Esophagus mucosa (tissue), 1 donor: Measurements from ENCODE around the gene RHBDL1. TPM values are rescaled to one million over a fixed set of nuclear protein-coding genes. Genes with fewer than 3 reads are reported as not detected.

ENCODE experiments used
- ATAC-seq: fragments of 200-7000 bp; cut with Tn5 transposase; one replicate; pipeline ENCODE4 v1.9.1; 2020
- total RNA-seq: library from RNA; stranded (reverse); gene quantifications from one replicate; pipeline ENCODE4 v1.2.4, GENCODE V29; 2023
- donor health status: DM: yes; HTN: yes; CAD: no.

Gene RHBDL1
- total RNA-seq, 1 donor from 2014 or later = 1.0 TPM

DNA sequence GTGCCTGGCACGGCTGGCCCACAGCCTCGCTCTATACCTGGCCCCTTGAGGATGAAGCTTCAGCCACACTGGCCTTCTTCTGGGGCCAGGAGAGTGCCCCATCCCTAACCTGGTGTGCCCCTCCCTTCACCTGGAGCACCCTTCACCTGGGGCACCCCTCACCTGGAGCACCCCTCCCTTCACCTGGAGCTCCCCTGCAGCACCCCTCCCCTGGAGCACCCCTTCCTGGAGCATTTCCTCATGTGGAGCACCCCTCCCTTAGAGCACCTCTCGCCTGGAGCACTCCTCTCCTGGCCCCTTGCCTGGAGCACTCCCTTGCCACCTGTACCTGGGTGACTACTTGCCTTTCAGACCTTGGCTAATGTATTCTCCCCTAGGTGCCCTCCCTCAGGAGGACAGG is 32.5 kb downstream of the RHBDL1 start:
- ATAC-seq = no peak

DNA sequence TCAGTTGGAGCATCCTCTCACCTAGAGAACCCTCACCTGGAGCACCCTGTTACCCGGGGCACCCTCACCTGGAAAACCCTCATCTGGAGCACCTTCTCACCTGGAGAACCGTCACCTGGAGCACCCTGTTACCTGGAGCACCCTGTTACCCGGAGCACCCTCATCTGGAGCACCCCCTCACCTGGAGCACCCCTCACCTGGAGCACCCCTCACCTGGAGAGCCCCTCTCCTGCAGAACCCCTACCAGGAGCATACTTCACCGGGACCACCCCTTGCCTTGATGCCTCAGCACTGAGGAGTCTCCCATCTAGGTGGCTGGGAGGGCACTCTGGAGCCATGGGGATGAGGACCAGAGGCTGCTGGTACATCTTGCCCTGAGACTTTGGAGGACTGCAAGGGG is 33.5 kb downstream of the RHBDL1 start:
- no peak for ATAC-seq

DNA sequence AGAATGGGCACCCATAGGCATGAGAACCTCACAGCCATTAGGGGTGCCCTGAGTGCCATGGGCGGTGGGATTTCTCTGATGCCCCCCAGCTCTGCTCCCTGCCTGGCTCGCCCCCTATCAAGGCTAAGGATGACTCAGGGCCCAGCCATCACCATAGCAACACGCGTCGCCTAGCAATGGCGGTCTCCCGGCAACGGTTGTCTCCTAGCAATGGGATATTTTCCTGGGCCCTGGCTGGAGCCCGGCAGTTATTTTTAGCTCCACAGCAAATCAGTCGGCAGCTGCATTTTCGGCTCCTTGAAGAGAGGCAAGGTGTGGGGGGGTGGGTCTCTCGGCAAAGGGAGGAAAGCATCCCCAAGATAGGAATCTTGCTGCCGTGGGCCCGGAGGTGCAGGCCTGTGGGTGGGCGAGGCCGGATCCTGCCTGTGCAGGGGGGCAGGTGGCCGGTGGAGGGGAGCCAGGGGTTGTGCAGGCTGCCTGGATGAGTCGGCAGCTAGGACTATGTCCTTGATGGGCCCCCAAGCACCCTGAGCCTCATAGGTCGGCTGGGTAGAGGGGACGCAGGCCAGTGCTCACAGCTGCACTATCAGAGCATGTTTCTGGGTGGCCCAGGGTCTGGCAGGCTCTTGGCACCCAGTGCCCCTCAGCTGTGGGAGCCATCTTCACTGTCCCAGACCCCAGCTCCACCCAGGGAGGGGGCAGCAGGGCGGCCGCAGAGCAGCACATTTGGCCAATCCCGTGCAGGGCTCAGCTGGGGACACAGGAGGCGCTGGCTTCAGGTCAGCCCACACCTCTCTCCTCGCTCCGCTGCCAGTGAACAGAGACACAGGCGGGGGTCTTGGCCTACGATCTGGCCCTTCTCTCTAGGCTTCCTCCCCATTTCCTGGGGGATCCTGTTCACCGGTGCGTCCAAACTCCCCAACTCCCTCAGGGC is 34.4 kb downstream of the RHBDL1 start:
- ATAC-seq = no peak

DNA sequence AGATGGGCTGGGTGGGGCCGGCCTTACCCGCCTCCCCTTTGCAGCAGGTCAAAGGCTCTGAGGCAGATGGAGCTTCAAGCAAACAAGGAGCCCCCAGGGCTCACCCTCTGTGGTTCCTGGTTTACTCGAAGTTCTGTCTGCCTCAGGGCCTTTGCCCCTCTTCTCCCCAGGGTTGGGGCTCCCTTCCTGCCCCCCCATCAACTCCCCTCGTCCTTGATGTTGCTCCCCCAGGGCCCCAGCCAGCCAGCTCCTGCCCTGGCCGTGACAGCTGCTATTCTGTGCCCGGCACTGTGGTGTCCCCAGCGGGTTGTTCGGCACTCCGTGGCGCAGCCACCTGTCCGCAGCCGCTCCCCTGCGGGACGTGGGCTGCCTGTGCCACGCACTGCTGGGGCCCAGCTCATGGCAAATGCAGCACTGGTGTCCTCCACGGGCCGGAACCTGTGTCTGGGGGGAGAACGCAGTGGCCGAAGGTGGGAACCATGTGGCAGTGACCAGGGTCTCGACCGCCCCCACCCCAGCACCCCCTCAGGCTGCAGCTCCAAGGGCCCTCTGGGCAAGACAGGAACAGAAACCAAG is 35.1 kb downstream of the RHBDL1 start:
- no peak for ATAC-seq

DNA sequence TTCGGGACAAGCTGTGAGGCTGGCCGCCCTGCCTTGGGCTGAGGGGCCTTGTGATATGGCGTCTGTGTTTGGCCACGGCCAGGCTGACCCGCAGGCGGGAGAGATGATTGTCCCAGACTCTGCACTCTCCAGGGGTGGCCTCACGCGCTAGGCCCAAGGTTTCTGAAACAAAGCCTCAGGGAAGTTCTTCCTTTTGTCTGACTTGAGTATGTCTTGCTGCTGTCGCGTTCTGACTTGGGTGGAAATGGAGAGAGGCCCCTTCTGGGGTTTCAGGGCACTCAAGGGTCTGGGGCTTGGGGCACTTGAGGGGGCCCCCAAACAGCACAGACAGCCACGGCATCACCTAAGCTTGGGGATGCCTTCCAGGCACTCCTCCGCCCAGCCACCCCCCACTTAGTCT is 35.6 kb downstream of the RHBDL1 start:
- ATAC-seq = no peak

DNA sequence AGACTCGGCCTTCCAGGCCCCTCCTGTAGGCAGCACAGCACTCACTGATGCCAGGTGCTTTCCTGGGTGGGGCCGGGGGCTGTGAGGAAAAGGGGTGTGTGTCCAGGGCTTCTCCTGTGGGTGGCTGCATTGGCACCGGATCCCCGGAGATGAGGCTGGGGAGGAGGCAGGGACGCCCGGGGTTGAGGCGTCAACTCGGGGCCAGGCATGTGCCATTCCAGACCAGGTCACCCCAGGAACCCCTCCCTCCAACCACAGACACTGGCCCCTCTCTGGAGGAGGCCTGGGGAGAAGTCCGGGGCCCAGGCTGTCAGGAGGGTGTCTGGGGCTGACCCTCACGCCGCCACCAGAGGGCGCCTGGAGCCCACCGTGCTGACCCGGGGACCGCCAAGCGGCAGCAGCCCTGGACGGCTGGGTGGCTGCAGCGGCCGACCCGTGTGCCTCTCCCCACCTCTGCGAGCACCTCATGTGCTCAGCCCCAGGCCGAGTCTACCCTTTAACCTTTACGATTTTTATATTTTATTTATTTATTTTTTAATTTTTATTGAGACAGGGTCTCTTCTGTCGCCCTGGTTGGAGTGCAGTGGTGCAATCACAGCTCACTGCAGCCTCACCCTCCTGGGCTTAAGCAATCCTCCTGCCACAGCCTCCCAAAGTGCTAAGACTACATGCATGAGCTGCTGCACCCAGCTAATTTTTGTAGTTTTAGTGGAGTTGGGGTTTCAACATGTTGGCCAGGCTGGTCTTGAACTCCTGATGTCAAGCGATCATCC is 36.3 kb downstream of the RHBDL1 start:
- peak; percentile 48 for ATAC-seq

DNA sequence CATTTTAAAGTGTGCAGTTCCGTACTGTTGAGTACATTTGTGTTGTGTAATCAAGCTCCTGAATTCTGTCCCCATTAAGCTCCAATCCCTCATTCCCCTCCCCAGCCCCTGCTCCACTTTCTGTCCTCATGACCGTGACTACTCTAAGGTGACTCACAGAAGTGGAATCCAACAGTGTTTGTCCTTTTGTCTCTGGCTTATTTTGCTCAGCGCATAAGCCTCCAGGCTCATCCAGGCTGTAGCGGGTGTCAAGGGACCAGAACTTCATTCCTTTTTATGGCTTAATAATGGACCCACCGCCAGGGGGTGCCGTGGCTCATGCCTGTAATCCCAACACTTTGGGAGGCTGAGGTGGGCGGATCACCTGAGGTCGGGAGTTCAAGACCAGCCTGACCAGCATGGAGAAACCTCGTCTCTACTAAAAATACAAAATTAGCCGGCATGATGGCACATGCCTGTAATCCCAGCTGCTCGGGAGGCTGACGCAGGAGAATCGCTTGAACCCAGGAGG is 37.3 kb downstream of the RHBDL1 start:
- peak; percentile 28 for ATAC-seq

DNA sequence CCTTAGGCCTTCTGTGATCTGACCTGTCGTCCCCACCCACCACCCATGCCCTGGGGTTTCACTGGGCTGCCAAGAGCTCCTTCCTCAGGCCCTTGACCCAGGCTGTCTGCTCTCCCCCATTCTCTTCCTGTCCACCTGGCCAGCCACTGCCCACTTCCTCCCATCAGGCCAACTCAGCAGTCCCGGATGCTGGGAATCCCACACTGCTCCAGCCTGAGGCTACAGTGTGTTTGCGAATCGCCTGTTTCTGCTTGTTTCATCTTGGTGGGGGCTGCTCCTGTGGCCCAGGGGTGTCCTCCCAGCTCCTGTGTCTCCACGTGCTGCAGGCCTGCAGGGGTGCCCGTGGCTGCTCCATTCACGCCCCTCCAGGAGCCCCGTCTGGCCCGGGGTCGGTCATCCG is 38.6 kb downstream of the RHBDL1 start:
- no peak for ATAC-seq

DNA sequence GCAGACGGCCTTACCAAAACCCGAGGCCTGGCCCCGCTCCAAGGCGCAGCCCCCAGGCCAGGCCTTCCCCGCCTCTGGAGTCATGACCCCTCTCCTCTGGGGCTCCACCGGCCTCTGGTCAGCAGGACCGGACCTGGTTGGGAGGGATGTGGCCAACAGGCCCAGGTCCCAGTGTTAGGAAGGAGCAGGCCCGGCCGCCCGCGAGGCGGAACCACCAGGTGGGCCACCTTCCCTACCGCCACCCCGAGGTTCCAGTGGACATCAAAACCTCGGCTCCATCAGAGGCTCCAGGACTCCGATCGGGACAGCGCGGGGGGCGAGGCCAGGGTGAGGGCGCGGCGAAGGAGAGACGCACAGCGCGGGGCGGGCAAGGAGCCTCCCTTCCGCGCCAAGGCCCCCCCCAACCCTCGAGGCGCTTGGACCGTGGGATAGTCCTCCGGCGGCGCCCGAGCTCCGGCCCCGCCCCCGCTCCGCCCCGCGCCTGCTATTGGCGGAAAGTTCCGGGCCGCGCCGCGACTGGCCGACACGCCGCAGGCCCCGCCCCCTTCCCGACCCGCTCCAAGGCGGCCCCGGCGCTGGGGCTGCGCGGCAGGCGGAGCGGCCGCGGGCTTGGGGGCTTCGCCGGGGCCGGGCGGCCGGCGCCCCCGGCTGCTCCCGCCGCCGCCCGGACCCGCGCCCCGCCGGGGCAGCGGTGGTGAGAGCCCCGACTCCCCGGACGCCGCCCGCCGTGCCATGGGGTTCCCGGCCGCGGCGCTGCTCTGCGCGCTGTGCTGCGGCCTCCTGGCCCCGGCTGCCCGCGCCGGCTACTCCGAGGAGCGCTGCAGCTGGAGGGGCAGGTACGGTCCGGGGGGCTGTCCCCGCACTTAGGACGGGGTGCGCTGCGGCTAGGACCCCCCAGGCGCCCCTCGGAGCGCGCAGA is 39.3 kb downstream of the RHBDL1 start, which contains the start of gene METRN:
Gene METRN, plus strand, starts transcription at position 561 of the 919 bp plus-strand sequence. Its CDS starts 172 bp downstream, at position 733.
- ATAC-seq = peak; percentile 65

DNA sequence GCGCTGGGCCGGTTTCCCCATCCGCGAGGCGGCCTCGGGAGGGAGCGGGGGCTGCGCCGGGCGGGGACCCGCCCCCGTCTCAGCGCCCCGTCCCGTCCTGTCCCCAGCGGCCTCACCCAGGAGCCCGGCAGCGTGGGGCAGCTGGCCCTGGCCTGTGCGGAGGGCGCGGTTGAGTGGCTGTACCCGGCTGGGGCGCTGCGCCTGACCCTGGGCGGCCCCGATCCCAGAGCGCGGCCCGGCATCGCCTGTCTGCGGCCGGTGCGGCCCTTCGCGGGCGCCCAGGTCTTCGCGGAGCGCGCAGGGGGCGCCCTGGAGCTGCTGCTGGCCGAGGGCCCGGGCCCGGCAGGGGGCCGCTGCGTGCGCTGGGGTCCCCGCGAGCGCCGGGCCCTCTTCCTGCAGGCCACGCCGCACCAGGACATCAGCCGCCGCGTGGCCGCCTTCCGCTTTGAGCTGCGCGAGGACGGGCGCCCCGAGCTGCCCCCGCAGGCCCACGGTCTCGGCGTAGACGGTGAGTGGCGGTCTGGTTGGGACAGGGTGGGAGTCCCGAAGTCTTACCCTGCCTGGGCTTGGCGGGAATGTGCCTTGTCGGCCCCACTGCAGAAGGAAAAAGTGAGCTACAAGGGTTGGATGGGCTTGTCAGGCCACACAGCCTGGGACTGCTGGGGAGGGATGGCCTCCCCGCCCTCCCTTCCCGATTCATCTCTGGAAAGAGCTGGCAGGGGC is 40.2 kb downstream of the RHBDL1 start:
- ATAC-seq = no peak

DNA sequence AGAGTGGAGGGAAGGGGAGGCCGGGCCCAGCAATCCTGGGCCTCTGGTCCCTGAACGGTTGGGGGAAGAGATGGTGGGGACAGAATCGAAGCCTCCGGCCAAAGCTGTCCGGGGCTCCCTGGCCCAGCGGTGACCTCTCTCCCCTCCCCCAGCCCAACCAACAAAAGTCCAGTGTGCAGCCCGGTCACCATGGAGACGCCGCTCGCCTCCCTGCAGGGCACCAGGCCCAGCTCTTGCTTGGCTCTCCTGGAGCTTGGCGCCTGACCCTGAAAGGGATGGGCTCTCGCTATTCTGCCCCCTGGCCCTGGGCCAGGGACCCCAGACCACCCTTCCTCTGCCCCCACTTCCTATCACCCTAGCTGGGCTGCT is 40.7 kb downstream of the RHBDL1 start:
- ATAC-seq = no peak

DNA sequence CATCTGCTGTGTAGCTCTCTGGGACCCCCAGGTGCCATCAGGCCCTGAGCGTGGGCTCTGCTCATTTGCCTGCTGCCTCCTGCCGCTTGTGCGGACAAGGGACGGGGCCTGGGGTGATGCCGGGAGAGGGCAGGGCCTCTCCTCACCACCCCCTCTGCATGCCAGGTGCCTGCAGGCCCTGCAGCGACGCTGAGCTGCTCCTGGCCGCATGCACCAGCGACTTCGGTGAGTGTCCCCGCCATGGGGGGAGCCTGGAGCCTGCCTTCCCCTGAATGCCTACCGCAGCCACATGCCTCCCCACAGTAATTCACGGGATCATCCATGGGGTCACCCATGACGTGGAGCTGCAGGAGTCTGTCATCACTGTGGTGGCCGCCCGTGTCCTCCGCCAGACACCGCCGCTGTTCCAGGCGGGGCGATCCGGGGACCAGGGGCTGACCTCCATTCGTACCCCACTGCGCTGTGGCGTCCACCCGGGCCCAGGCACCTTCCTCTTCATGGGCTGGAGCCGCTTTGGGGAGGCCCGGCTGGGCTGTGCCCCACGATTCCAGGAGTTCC is 41.4 kb downstream of the RHBDL1 start:
- no peak for ATAC-seq

DNA sequence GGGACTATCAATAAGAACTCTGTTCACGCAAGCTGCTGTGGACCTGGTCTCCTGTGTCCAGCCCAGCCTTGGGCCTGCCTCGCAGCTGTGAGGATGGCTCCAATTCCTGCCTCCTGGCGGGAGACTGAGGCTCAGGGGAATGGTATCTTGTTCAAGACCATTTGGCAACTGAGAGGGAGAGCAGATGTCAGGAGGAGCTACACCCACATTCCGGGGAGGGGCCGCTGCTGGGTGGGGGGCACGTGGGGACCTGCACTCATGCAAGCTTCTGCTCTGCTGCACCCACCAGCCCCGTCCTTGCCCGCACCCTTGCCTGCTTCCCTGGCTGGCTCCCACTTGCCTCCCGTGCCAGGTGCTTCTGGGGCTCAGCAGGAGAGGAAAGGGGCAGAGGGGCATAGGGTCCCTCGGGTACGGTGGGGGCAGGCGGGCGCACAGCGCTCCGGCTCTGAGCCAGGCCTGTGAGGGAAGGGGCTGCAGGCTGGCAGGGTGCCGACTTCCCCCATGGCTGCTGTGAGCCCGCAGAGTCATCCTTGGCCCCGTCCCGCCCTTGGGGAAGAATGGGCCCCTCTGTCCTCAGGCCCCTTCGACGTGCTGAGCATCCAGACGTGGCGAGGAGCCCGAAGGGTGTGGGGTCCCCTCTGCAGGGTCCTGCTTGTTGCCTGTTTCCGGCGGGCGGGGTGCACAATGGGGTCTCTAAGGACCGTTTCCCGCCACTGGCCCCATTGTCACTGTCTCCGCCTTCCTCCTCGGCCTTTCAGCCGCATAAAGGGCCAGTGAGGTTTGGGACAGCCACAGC is 42.2 kb downstream of the RHBDL1 start:
- ATAC-seq = no peak

DNA sequence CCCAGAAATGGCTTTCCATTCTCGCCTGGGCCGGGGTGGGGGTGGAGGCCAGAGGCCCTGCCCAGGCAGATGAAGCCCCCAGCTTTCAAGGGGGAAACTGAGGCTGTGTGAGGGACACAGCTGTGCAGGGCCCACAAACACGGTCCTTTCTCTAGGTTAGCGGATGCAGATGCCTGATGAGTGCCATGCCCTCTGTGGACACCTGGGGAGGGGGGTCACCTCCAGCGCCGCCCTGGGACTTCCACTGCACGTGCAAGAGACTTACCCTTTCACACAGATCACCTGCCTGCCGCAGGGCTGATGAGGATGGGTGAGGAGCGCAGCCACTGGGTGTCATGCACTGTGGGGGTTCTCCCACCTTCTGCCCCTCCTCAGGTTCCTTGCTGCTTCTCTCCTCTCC is 42.9 kb downstream of the RHBDL1 start:
- no peak for ATAC-seq

DNA sequence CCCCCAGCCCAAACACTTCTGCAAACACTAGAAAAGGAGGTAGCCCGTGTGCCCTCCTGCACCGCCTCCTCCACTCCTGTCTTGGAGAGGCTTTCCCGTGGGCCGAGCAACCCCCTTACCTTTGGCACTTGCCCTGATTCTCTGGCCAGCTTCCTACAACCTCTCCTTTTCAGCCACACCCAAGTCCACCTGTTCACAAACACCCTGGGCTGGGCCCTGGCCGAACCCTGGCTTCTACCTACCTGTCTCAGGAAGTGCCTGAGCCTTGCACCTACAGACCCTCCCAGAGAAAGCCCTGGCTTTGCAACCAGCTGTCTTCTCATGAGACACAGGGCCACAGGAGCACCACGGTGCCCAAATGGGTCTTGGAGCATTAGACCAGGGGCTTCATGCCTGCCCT is 43.5 kb downstream of the RHBDL1 start:
- ATAC-seq = no peak

DNA sequence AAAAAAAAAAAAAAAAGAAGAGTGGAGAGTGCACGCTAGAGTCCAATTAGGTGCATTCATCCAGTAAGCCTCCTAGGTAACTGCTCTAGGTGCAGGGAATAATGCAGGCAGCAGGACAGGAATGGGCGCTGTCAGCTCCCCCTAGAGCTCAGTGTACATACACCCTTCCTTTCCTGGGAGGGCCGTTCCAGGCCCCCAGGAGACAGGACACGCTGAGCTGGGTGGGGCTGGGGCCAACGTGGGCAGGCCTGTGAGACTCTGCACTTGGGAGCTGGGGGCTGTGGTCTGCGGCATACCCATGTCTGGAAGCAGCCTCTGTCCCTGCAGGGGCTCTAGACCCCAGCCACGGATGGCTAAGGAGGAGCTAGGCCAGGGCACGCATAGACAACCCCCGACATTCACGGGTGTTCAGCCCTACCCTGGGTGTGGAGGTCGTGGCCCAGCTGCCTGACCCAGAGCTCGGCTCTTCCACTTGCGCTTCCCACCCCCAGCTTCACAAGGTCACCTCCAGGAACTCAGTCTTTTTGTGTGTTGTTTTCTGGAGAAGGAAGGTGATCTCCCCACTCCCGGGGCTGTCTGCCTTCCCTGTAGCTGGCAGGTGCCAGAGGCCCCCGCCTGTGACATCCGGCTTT is 44.5 kb downstream of the RHBDL1 start:
- no peak for ATAC-seq

DNA sequence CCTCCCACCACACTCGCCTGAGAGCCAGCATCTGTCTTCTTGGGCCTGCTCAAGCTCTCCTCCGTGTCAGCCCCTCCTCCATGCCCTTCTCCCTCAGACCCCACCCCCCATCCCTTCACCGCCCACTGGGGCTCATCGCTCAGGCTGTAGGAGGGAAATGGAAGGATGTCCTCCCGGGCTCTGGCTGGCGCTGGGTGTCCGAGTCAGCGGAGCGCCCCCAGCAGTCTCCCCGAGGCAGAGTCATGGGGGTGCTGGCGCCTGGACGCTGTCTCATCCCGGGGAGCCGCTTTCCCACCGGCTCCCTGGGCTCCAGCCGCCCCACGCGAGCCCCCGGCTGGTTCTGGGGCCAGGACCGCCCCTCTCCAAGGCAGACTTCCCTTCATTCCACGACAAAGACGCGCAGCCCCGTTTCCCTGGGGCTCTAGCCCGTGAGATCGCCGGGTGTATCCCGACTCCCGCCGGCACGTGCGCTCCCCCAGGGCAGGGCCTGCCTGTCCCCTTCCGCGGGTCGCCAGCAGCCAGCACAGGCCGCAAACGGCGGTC is 45.0 kb downstream of the RHBDL1 start:
- ATAC-seq = peak; percentile 1

DNA sequence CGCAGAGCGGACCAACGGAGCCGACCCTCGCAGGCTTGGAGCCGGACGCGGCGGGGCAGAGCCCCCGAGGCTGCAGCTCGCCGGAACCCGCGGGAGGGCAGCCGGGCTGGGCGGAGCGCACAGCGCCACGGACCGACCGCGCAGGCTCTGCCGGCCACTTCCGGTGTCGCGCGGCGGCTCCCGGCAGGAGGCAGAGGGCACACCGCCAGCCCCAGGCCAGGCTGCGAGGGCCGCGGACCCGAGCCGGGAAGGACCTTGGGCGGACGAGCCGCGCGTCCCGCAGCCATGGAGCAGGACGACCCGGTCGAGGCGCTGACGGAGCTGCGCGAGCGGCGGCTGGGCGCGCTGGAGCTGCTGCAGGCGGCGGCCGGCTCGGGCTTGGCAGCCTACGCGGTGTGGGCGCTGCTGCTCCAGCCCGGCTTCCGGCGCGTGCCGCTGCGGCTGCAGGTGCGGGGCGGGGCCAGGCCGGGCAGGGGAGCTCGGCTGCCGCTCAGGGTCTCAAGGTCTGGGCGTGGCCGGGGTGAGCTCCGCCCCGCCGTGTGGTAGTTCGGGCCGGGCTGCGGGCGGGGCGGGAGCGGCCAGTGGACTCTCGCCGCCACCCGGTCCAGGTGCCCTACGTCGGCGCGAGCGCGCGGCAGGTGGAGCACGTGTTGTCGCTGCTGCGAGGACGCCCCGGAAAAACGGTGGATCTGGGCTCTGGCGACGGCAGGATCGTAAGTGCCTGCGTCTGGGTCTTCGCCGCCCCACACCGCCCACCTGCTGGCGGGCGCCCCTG is 45.7 kb downstream of the RHBDL1 start, which contains the start of gene ANTKMT:
Gene ANTKMT, plus strand, starts transcription at position 157 of the 775 bp plus-strand sequence. Its CDS starts 129 bp downstream, at position 286.
- ATAC-seq = peak; percentile 65
